Activated CD8-positive, alpha-beta memory T cell treated with anti-CD3 and anti-CD28 coated beads for 4 hours (primary cell): ENCODE data around the gene UMAD1.

ENCODE experiments used
- DNase-seq, 2 donors: peaks; one replicate each; pipeline ENCODE4 v3.0.0-alpha.2; 2020; ENCODE audit warnings: low read depth in 2 of 2

Gene UMAD1

GRCh38 chr7:7920481-7920880 is 279.9 kb downstream of the UMAD1 start:
- no peak for DNase-seq

DNA sequence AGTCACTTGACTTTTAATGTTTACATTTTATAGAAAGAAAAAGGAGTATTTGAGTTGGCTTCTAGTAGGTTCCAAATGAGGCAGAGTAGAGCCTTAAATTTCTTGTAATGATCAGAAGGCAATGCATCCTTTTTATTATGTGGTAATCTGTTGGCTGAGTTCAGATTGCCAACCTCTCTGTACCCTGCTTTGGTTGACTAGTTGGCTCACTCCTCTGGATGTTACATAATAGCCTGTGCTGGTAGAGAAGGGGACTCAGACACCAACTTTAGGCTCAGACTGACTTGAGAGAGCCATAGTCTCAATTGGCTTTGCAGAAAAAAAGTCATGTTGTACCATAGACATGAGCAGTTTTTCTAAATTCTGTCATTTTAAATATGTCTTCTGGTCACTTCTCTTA is 281.3 kb downstream of the UMAD1 start:
- DNase-seq, result no peak

DNA sequence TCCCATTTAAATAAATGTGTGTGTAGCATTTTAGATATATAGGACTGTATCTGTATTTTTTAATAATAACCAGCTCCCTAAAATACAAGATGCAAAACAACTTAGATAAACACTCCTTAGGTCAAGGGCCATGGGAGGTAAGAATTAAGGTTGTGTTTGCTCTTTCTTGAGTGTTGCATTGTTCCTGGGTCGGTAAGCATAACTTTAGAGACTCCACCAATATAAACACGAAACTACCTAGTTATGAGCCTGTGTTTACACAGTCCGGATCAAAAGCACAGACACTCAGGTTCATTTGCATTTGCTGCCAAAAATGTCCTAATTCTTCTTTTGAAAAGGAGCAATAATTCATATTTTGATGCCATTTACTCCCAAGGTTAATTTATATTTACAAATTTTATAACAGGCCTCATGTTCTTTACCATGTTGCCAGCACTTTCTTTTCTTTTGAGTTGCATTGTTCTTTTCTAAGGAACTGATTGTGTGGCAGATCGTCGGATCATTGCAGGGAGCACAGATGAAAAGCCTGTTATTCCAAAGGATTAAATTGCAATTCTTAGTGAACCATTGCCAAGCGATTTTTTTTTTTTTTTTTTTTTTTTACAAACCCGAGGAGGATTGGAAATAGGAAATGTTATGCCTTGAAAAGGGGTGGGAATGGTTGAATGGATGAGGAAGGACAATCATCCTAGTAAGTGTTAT is 282.3 kb downstream of the UMAD1 start:
- no peak for DNase-seq

DNA sequence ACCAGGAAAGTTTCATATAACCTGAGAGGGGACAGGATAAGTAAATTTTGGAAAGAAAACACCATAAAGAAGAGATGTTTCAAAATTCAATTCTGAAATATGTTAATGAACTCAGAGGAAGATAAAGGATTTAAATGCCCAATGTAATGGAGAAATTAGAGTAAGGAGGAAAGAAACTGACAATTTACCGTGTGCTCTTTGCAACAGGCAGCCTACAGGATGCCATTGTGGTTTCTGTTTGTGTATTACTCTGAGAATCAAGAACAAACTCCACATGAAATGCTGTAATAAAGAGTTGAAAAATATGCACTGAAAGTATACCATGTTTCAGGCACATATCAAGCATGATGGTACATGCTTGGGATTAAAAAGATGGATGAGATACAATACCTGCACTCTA is 283.3 kb downstream of the UMAD1 start:
- no peak for DNase-seq

DNA sequence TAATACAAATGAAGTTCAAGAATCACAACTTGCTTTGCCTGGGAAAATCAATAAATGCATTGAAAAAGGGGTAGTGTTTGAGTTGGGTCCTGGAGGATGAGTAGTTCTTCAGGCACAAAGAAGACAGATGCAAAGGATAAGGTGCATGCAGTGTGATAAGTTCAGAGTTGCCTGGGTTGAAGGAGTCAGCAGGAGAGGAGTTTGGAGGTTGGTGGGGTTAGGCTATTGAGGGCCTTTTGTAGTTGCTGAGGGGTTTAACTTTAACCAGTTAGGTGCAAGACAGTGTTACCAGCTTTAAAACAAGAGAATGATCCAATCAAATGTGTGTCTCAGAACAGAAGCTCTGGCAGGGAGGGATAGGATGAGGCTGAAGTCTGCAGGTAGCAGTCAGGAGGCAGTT is 283.8 kb downstream of the UMAD1 start:
- DNase-seq, result no peak
